T1000 (cell line): ENCODE measurements around the gene IRGQ.
A peak's percentile ranks its signal among the peaks of the same experiment; 100 is the strongest.
"Not testable (repeated sequence)": the region's sequence is repeated elsewhere in the genome, so short reads cannot be mapped to it uniquely, and the experiment has no call there.

Experiments used
- DNase-seq: peaks from one replicate; lab custom pipeline; 2025; ENCODE audit warnings: mixed read lengths; lab: John Stamatoyannopoulos, UW

The IRGQ gene, protein sequence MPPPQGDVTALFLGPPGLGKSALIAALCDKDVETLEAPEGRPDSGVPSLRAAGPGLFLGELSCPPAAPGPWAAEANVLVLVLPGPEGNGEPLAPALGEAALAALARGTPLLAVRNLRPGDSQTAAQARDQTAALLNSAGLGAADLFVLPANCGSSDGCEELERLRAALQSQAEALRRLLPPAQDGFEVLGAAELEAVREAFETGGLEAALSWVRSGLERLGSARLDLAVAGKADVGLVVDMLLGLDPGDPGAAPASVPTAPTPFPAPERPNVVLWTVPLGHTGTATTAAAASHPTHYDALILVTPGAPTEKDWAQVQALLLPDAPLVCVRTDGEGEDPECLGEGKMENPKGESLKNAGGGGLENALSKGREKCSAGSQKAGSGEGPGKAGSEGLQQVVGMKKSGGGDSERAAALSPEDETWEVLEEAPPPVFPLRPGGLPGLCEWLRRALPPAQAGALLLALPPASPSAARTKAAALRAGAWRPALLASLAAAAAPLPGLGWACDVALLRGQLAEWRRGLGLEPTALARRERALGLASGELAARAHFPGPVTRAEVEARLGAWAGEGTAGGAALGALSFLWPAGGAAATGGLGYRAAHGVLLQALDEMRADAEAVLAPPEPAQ

DNA sequence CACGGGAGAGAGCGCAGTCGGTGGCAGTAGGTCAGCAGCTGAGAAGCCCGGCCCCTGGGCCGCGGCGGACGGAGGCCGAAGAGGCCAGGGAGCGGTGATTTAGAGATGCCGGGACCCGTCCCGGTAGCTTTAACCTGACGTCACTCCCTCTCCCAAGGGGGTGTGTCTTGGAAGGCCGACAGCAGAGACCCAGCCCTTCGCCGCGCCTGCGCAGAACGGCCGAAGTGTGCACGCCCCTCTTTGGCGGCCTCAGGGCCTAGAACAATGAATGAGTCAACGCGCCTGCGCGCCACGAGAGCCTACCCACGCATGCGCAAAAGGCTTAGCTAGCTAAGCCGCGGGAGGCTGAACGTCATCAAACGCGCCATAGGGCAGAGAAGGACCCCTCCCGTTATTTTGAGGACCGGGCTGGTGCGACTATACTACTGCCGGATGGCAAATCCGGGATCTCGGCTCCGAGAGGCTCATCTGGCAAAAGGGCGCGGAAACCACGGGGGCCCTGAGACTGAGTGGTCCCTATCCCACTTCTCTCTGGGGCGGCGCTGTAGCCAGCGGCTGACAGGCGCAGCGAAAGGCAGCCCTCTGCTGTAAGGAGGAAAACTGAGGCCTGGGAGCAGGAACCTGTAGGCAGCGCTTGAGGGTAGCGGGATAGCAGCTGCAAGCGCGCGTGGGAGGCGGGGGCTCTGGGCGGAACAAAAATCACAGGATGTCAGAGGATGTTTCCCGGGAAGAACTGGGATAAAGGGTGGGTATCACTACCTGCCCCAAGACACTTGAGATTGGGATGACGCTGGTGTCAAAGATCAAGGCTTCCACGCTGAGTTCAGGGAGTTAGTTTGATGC, at the start of gene IRGQ, which contains the start of gene ZNF576:
Gene IRGQ, minus strand, starts transcription at position 136 of the 843 bp plus-strand sequence. CDS start 796 bp downstream, outside the sequence.
Gene ZNF576, plus strand, starts transcription at position 597 of the 843 bp plus-strand sequence. CDS start 514 bp downstream, outside the sequence.
- peak; percentile 98 for DNase-seq

DNA sequence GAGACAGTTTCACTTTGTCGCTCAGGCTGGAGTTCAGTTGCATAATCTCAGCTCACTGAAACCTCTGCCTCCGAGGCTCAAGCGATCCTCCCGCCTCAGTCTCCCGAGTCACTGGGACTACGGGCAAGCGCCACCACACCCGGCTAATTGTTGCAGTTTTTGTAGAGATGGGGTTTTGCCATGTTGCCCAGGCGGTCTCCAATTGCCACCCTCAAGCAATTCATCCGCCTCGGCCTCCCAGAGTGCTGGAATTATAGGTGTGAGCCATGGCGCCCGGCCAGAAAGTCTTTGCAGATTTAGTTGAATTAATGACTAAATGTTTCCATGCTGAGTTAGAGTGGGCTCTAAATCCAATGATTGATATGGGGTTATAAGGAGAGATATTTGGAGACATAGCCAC, 48.2 kb upstream of the IRGQ start:
- no peak for DNase-seq

DNA sequence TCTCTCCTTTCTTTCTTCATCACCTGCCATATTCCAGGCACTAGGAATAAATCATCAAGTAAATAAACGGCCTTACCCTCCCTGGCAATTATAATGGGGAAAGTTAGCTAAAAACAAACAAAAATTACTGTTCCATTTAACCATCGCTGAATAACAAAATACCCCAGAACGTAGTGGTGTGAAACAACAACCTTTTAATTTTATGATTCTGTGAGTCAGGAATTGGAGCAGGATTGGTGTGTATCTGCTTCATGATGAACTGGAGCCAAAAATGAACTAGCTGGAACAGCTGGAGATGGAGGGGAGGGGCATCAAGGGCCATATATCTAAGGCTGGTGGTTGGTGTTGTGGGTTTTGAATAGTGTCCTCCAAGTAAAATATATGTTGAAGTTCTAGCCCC, 47.4 kb upstream of the IRGQ start:
- DNase-seq: no peak

DNA sequence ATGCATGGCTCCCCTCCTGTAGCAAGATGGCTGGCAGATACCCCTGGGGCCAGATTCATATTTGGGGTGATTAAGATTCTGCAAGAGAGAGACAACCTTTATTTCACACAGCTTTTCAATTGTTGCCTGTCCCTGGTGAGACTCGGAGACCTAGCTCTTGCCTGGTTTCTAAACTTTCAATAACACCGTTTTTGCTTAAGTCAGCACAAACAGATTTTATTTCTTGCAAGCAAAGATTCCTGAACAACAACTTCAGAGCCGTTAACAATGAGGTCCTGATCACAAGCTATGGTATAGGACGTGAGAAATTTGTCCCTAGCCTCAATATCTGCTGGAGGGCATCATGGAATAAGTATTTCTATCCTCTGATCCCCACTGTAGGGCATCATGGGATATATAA, 46.6 kb upstream of the IRGQ start:
- no peak for DNase-seq

DNA sequence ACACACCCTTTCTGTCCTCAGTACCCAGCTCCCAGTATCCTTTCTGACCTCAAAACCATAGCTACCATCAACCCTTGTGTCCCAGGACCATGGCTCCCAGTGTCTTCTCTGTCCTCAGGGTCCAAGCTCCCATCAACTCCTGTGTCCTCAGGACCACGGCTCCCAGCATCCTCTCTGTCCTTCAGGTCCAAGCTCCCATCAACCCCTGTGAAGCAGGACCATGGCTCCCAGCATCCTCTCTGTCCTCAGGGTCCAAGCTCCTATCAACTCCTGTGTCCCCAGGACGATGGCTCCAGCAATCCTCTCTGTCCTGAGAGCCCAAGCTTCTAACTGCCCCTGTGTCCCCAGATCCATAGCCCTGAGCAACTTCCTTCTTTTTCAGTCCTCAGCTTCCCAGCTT, 45.4 kb upstream of the IRGQ start:
- no peak for DNase-seq

DNA sequence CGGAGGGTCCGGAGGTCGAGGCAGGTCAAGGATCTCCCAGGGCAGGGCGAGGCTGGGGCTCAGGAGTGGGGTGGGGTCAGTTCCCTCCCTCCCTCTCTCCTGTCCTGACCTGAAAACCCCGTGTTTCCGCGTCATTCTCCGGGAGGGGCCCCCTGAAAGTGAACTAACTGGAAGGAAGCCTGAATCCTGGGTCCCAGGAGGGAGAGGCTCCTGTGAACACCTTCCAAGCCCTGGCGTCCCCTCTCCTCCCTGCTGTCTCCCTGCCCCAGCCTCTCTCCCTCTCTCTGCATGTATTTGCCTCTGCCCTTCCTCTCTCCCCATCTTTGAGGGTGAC, 44.5 kb upstream of the IRGQ start:
- no peak for DNase-seq

DNA sequence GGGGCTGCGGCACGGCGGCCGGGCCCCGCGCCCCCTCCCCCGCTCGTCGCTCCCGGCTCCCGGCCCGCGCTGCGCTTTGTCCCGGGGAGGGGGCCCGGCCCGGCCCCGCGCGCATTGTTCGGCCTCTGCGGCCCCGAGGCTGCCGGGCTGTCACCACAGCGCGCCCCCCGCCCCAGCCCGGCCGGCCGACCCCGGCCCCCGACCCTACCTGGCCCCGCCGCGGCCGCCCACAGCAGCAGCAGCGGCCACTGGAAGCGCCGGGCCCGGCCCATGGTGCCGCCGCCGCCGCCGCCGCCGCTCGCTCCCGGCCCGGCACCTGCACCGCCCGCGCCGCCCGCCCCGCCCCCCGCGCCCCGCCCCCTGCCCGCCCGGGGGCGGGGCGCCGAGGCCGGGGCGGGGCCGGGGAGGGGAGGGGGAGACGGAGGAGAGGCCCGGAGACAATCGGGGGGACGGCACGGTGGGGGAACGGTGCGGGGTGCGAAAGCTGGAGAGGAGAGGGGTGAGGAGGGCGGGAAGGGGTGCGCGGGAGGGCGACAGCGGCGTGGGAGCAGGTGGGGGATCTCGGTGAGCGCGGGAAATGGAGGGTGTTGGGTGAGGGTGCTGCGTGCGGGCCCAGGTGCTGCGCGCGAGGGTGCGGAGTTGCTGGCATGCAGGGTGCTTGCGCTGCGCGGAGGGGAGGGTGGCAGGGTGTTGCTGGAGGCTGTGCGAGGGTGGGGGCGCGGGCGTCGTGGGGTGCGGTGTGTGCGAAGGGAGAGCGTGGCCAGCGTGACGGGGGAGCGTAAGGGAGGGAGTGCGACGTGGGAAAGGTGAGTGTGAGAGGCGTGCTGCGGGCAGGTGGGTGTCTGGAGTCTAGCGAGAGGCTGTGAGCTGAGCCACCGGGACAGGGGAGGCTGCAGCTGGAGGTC, 43.8 kb upstream of the IRGQ start, which contains the start of gene CADM4:
Gene CADM4, minus strand, starts transcription at position 332 of the 905 bp plus-strand sequence. Its CDS starts 60 bp downstream, at position 272.
- DNase-seq: no peak

DNA sequence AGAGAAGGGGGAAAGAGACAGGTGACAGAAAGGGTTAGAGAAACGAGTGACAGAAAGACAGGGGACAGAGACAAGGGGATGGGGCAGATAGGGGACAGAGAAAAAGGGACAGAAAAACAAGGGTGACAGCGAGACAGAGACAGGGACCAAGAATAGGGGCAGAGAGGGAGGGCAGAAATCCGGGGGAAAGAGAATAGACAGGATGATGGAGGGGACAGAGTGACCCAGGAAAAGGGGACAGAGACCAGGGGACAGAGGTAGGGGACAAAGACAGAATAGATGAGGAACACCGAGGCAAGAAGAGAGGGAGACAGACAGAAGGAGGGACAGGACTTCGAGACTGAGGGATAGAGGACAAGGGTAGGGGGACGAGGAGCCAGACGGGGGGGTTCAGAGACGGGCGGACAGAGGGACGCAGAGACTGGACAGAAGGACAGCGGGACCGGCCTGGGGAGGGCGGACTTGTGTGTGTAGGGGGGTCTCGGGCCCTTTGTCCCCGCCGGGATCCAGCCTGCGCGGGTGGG, 43.1 kb upstream of the IRGQ start:
- DNase-seq: no peak

DNA sequence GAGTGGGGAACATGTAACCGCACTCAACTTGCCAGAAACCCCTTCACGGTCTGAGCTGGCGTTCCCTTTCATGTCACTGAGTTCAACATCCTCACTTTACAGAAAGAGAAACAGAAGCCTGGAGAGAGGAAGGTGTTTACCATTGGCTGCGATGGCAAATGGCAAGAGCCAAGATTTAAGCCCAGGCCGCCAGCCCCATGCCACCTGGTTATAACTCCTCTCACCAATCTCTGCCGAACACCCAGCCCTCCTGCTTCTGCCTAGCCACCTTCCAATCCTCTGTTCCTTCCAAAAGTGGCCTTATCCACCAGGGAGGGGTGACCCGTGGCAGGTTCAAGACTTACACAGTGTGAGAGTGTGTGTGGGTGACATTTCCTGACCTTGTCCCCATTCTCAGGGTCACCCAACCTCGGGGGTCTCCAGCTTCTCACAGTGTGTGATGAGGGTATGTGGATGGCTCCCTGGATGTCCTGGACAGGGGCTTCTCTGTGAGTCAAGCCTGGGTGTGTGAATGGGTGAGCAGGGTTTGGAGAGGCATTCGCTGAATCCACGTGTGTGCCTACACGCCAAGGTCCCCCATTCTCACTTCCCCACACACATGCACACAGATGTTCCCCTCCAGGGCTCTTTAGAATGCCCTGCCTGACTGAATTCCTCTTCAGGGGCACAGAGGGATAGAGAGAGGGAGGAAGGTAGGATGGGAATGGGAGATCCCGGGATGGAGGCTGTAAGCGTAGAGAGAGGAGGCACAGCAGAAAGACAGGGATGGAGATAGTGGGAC, 42.5 kb upstream of the IRGQ start:
- no peak for DNase-seq

DNA sequence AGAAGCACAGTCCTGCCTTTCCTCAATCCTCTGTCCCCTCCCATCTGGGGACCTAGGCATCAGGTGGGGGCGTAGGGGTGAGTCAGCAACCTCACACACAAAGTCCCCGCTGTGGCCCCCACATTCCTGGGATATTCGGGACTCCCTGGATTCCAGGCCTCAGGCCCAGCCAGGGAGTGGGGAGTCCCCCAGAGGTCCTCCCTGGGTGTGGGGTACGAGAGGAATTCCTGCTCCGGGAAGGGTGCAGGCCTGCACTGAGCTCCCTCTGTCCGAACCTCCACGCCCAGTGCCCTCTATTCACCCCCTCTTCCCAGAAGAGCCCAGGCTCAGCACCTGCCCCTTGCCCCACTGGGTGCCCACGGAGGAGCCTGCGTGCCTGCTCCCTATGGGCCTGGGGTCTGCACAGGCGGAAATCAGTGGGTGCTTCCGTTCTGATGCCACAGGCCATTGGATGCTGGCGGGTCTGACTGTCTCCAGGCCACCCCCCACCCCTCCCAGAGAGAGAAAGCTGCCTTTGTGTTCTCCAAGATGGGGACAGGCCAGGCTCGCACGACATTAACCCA, 40.3 kb upstream of the IRGQ start:
- DNase-seq: no peak

DNA sequence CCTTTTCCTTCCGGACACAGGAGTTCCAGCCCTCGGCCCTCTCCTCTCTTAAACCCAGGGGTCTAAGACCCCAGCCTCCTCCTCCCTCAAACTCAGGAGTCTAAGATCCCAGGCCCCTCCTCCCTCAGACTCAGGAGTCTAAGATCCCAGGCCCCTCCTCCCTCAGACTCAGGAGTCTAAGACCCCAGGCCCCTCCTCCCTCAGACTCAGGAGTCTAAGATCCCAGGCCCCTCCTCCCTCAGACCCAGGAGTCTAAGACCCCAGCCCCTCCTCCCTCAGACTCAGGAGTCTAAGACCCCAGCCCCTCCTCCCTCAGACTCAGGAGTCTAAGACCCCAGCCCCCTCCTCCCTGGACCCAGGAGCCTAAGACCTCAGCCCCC, 39.6 kb upstream of the IRGQ start:
- DNase-seq: not testable (repeated sequence)

DNA sequence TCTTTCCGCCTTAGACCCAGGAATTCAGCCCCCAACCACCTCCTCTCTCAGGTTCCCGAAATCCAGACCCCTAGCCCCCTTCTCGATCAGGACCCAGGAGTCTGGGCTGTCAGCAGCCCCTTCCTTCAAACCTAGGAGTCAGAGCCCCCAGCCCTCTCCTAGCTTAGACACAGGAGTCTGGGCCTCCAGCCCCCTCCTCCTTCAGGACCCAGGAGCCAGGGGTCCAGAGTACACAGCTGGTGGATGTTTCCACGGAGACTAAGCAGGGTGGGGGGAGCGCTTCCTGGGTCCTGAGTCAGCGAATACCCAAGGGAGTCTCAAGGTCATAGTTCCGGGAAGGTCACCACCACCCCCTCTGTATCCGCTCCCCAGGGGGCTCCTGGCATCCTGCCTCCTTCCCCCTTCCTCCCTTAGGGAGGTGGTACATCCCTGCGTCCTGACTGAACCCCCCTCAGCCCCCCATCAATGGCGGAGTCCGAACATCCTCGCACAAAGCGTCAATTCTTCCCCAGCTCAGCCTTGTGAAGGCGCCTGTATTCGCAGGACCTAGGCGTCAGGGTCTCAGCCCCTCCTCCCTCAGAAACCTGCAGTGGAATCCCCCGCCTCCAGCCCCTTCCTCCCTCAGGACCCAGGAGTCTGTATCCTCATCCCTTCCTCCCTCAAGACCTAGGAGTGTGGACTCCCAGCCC, 39.1 kb upstream of the IRGQ start:
- DNase-seq: no peak

DNA sequence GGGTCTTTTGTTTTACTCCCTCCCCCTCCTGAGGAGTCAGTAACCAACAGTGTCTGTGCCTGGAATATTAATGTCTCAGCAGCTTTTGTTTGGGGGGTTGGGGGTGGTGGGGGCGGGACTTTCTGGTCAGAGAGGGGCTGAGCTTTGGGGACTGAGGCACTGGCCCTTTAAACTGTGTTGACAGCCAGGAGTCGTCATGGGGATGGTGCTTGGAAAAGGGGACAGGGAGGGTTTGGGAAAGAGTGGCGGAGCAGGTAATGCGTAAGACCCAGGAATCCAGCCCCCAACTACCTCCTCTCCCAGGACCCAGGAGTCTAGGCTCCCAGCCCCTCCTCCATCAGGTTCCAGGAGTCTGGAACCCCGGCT, 38.6 kb upstream of the IRGQ start:
- DNase-seq: no peak

DNA sequence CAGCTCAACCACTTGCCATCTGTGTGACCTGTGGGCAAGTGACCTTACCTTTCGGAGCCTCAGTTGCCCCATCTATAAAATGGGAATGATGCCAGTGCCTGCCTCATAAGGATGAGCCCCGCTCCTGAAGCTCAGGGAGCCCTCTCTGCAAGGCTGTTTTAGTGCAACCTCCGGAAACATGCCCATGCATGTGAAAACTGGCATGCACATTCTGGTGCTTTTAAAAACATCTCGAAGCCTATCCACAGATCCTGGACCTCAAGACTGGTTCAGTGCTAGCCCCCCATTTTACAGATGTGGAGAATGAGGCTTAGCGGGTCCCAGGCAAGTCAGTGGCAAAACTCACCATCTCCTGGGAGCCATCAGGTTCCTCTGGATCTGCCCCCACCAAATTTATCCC, 38.1 kb upstream of the IRGQ start:
- DNase-seq: no peak

DNA sequence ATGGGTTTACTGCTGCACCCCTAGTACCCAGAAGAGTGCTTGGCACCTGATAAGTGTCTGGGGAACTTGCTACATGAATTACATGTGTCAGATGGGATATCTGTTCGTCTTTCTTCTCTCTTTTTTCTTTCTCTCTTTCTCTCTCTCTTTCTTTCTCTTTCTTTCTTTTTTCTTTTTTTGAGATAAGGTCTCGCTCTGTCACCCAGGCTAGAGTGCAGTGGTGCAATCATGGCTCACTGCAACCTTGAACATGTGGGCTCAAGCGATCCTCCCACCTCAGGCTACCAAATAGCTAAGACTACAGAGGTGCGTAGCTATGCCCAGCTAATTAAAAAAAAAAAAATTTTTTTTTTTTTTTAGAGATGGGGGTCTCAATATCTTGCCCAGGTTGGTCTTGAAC, 37.6 kb upstream of the IRGQ start:
- no peak for DNase-seq

DNA sequence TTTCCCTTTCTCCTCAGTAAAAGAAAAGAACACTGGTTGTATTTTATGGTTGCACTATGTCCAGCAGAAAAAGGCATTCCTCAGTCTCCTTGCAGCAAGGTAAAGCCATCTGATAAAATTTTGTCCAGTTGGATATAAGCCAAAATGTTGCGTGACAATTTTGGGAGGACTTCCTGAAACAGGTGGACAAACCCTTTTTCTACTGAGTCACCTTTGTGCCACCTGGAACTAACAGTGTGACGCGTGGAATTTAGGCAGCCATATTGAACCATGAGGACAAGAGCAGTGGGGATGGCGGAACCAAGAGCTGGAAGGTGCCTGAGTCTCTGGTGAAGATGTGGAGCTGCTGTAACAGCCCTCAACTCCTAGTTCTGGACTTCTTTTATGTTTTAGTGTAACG, 35.6 kb upstream of the IRGQ start:
- no peak for DNase-seq

DNA sequence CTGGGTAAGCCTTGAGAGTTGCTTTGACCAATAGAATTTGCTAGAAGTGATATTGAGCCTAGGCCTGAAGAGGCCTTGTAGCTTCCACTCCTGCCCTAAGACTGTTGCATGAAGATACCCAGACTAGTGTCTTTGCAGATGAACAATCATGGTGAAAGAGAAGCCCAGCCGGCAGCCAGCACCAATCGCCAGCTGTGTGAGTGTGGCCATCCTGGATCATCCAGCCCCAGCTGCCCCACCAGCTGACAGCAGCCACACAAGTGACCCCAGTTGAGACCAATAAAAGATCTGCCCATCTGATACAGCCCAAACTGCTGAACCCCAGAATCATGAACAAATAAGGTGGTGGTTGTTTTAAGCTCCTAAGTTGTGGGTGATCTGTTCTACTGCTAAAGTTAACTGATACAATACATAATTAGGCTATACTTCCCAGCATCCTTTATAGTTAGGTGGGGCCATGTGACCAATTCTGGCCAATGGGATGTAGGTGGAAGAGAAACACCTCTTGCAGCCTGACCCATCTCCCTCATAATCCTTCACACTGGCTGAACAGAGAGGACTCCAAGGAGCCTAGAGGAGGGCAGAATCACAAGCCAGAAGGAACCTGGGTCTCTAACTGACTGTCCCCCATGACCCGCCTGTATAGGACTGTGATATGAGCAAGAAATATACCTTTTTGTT, 32.9 kb upstream of the IRGQ start:
- no peak for DNase-seq

DNA sequence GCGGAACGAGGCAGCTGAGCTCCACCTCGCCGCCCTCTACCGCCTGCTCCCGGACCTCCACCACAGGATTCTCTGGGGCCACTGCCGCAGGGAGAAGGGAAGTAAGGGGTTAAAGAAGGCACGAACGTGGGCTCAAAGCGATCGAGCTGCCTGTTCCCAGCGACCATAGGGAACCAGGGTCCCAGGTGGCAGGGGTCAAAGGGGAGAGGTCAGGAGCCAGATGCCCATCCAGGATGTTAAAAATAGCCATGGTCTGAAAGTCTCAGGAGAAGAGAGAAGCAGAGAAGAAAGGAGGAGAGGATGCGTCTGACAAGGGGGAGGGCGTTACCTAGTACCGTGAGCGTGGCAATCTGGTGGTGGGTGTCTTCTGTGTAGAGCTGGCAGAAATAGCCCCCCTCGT, 30.9 kb upstream of the IRGQ start:
- DNase-seq: no peak
